ENCODE results near the gene PRKG2.
A peak's percentile ranks its signal among the peaks of the same experiment; 100 is the strongest.
"Not testable (repeated sequence)": the region's sequence is repeated elsewhere in the genome, so short reads cannot be mapped to it uniquely, and the experiment has no call there.

The PRKG2 gene

GRCh38 chr4:81214881-81215868 is at the start of gene PRKG2:
TSS of gene PRKG2 (minus strand) at chr4:81215222. CDS start at chr4:81205047, 10,175 bp downstream.
- peak in 1 of 2 experiments; percentile 5 for DNase-seq

- peak in 1 of 2 experiments; percentile 14 for DNase-seq
These were observed 45.5 kb upstream of the PRKG2 start for GRCh38 chr4:81260443-81261101.

GRCh38 chr4:81258841-81259550 is 44.0 kb upstream of the PRKG2 start:
- DNase-seq, result no peak

- no peak for DNase-seq
These were observed 42.8 kb upstream of the PRKG2 start for GRCh38 chr4:81257816-81258215.

GRCh38 chr4:81257021-81257420 is 42.0 kb upstream of the PRKG2 start:
- no peak for DNase-seq

- no peak for DNase-seq
These were observed 41.3 kb upstream of the PRKG2 start for GRCh38 chr4:81256059-81256970.

GRCh38 chr4:81255524-81255923 is 40.5 kb upstream of the PRKG2 start:
- DNase-seq, result no peak

- DNase-seq, result no peak
These were observed 35.4 kb upstream of the PRKG2 start for GRCh38 chr4:81250430-81250829.

GRCh38 chr4:81245218-81246009 is 30.4 kb upstream of the PRKG2 start:
- DNase-seq, result no peak

- DNase-seq, result no peak
These were observed 22.8 kb upstream of the PRKG2 start for GRCh38 chr4:81237791-81238190.

GRCh38 chr4:81235982-81236749 is 21.1 kb upstream of the PRKG2 start:
- no peak for DNase-seq

- DNase-seq, result no peak
These were observed 12.9 kb upstream of the PRKG2 start for GRCh38 chr4:81227968-81228367.

GRCh38 chr4:81227138-81227537 is 12.1 kb upstream of the PRKG2 start:
- no peak for DNase-seq

GRCh38 chr4:81225252-81225651 is 10.2 kb upstream of the PRKG2 start:
- no peak for DNase-seq

GRCh38 chr4:81222082-81222472 is 7.1 kb upstream of the PRKG2 start:
- not testable (repeated sequence) for DNase-seq

GRCh38 chr4:81221303-81222081 is 6.5 kb upstream of the PRKG2 start:
- DNase-seq, result no peak

GRCh38 chr4:81220271-81220670 is 5.2 kb upstream of the PRKG2 start:
- DNase-seq, result no peak

GRCh38 chr4:81218206-81218605 is 3.2 kb upstream of the PRKG2 start:
- DNase-seq, result no peak

GRCh38 chr4:81217779-81218178 is 2.8 kb upstream of the PRKG2 start:
- DNase-seq, result no peak

GRCh38 chr4:81215931-81216330 is 909 bp upstream of the PRKG2 start:
- no peak for DNase-seq
